Activated CD4-positive, alpha-beta T cell treated with anti-CD3 and anti-CD28 coated beads for 36 hours (primary cell): Measurements from ENCODE around the gene CLDN19. TPM values are rescaled to one million over a fixed set of nuclear protein-coding genes. Genes with fewer than 3 reads are reported as not detected.
"Not testable (repeated sequence)": the region's sequence is repeated elsewhere in the genome, so short reads cannot be mapped to it uniquely, and the experiment has no call there.

Experiments used
- ATAC-seq: fragments of 200-7000 bp; cut with Tn5 transposase; one replicate; pipeline ENCODE4 v1.10.0; 2021; ENCODE audit warnings: mild to moderate bottlenecking, moderate library complexity
- CTCF ChIA-PET: fragments of 350-600 bp; sonication (Branson Sonifier 250); formaldehyde crosslinking; loops from one replicate; lab custom pipeline; 2021; ENCODE audit warnings: antibody characterized with exemption; lab: Charles Lee
- POLR2A ChIA-PET: fragments of 350-600 bp; sonication (Branson Sonifier 250); formaldehyde crosslinking; loops from one replicate; lab custom pipeline; 2021; ENCODE audit warnings: antibody characterized with exemption, inconsistent platforms; lab: Charles Lee
- DNase-seq: peaks from one replicate; pipeline ENCODE4 v3.0.0-alpha.2; 2020
- H3K27ac Mint-ChIP-seq: one replicate; pipeline ENCODE4 v1.8.0; 2021; ENCODE audit warnings: mixed read lengths
- H3K27me3 Mint-ChIP-seq: one replicate; pipeline ENCODE4 v1.8.0; 2021; ENCODE audit warnings: mixed read lengths
- H3K36me3 Mint-ChIP-seq: one replicate; pipeline ENCODE4 v1.8.0; 2021; ENCODE audit warnings: low read depth, mixed read lengths
- H3K4me1 Mint-ChIP-seq: one replicate; pipeline ENCODE4 v1.8.0; 2021; ENCODE audit warnings: mixed read lengths
- H3K4me3 Mint-ChIP-seq: one replicate; pipeline ENCODE4 v1.8.0; 2021; ENCODE audit warnings: mild to moderate bottlenecking, moderate library complexity, mixed read lengths
- H3K9me3 Mint-ChIP-seq: one replicate; pipeline ENCODE4 v1.8.0; 2021; ENCODE audit warnings: low read depth, mixed read lengths
- intact Hi-C, 2 experiments: fragments of 100-400 bp; cut with DNase I in 1 of 2; cut with micrococcal nuclease in 1 of 2; formaldehyde crosslinking; loops; one replicate each; pipeline versions ENCODE4 v1.14.2 to v1.15.1; 2022 to 2024; cut with DNase I, micrococcal nuclease
- total RNA-seq, 2 experiments: library from RNA; stranded (reverse); gene quantifications; one replicate each; pipeline ENCODE4 v1.2.3, GENCODE V29; 2021

Gene CLDN19
- total RNA-seq, 2 experiments from 2014 or later = not detected

DNA sequence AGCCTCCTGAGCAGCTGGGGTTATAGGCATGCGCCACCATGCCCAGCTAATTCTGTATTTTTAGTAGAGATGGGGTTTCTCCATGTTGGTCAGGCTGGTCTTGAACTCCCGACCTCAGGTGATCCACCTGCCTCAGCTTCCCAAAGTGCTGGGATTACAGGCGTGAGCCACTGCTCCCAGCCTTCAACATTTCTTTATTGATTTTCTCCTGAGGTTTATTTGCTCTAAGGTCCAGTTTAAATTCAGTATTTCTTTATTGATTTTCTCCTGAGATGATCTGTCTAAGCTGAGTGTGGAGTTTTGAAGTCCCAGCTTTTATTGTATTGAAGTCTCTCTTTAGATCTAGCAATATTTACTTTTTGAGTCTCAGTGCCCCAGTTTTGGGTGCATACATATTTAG lies 27.2 kb downstream of the CLDN19 start:
- H3K4me1 Mint-ChIP-seq, DNase-seq, H3K4me3 Mint-ChIP-seq, H3K27ac Mint-ChIP-seq, POLR2A ChIA-PET, H3K27me3 Mint-ChIP-seq, CTCF ChIA-PET, ATAC-seq, intact Hi-C loops: not testable (repeated sequence)
- Mint-ChIP-seq H3K36me3 (peaks cover 77% of the 10 kb centered on the region), H3K9me3 (peaks cover 19% of the 10 kb centered on the region)

DNA sequence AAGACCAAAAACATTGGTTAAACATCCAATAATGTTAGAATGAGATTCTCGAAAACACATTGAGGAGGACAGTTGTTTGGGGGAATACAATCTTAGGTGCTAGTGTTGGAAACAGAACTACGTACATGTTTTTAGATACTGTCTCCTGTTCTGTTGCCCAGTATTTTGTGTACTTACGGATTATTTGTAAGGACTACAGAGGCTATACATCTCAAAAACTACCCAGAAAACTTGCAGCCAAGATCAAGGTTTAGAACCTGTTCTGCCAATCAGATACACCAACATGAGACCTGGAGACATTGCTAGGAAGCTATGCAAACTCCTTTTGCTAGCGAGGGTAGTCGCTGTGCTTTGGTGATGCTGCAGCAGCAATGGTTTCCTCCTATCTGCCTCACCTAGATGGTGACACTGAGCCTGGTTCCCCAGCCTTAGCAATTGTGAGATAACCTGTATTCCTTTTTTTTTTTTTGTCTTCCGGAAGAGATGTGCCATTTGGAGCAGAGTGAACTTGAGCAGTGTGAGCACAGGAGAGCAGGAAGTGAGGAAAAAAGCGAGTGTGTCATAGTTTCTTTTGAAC lies 36.1 kb downstream of the CLDN19 start:
- no peak overlapping the region for H3K4me3 Mint-ChIP-seq
- H3K9me3 Mint-ChIP-seq = no peaks in the 10 kb centered on the region
- ChIA-PET POLR2A (interaction anchor here (0.6 kb wide), 2 partner anchors 65 to 132 kb away, joined by 5 read pairs; no protein-coding TSS in a partner anchor), CTCF (no interaction called here)
- DNase-seq (no peak), ATAC-seq (no peak)
- intact Hi-C loops = no loop called here
- peak overlapping the region; percentile 7 for H3K27ac Mint-ChIP-seq
- peaks cover 83% of the 10 kb centered on the region for H3K36me3 Mint-ChIP-seq
- peaks cover 2% of the 10 kb centered on the region for H3K4me1 Mint-ChIP-seq
- no peaks in the 10 kb centered on the region for H3K27me3 Mint-ChIP-seq

GRCh38 chr1:42700006-42700405 lies 40.0 kb downstream of the CLDN19 start:
- Mint-ChIP-seq H3K27me3 (no peaks in the 10 kb centered on the region), H3K9me3 (no peaks in the 10 kb centered on the region), H3K4me3 (no peak overlapping the region), H3K36me3 (peaks cover 91% of the 10 kb centered on the region), H3K27ac (peak overlapping the region; percentile 73), H3K4me1 (peaks cover 11% of the 10 kb centered on the region)
- DNase-seq (no peak), ATAC-seq (no peak)
- intact Hi-C loops = no loop called here
- ChIA-PET CTCF (interaction anchor here (2.0 kb wide), 1 partner anchor 9 kb away, joined by 6 read pairs; no protein-coding TSS in a partner anchor), POLR2A (no interaction called here)

- no peaks in the 10 kb centered on the region for H3K9me3 Mint-ChIP-seq
- H3K27me3 Mint-ChIP-seq = no peaks in the 10 kb centered on the region
- ATAC-seq (no peak), DNase-seq (no peak)
- H3K4me3 Mint-ChIP-seq = no peak overlapping the region
- POLR2A ChIA-PET = interaction anchor here (0.9 kb wide), 1 partner anchor 15 kb away, joined by 3 read pairs; no protein-coding TSS in a partner anchor
- H3K27ac Mint-ChIP-seq = peak overlapping the region; percentile 73
- intact Hi-C loops = no loop called here
- CTCF ChIA-PET = interaction anchor here (0.9 kb wide), 1 partner anchor 35 kb away, joined by 3 read pairs; no protein-coding TSS in a partner anchor
- H3K4me1 Mint-ChIP-seq = peaks cover 24% of the 10 kb centered on the region
- peaks cover 92% of the 10 kb centered on the region for H3K36me3 Mint-ChIP-seq
Measured at GRCh38 chr1:42698081-42698813, 41.8 kb downstream of the CLDN19 start.

GRCh38 chr1:42692911-42693310 lies 47.1 kb downstream of the CLDN19 start:
- Mint-ChIP-seq H3K36me3 (peaks cover 66% of the 10 kb centered on the region), H3K27me3 (no peaks in the 10 kb centered on the region), H3K27ac (peak overlapping the region; percentile 65), H3K4me3 (no peak overlapping the region), H3K4me1 (peaks cover 68% of the 10 kb centered on the region), H3K9me3 (no peaks in the 10 kb centered on the region)
- DNase-seq (no peak), ATAC-seq (no peak)
- intact Hi-C loops = no loop called here
- POLR2A ChIA-PET = interaction anchor here (1.0 kb wide), 1 partner anchor 11 kb away, joined by 4 read pairs; the partner anchor contains the start of gene YBX1
- CTCF ChIA-PET = interaction anchor here (0.6 to 1.3 kb wide), 5 partner anchors 9 to 509 kb away, joined by 3 to 7 read pairs (median 4); partner anchors contain the start of gene PPIH

GRCh38 chr1:42692461-42692860 lies 47.6 kb downstream of the CLDN19 start:
- intact Hi-C loops = no loop called here
- Mint-ChIP-seq H3K36me3 (peaks cover 66% of the 10 kb centered on the region), H3K4me1 (peaks cover 73% of the 10 kb centered on the region), H3K27me3 (no peaks in the 10 kb centered on the region), H3K9me3 (no peaks in the 10 kb centered on the region), H3K4me3 (no peak overlapping the region), H3K27ac (peak overlapping the region; percentile 65)
- ATAC-seq (no peak), DNase-seq (no peak)
- CTCF ChIA-PET = interaction anchor here (0.6 to 1.3 kb wide), 4 partner anchors 9 to 508 kb away, joined by 3 to 7 read pairs (median 4); partner anchors contain the start of gene PPIH
- POLR2A ChIA-PET = interaction anchor here (0.7 to 1.0 kb wide), 2 partner anchors 10 to 13 kb away, joined by 3 to 4 read pairs; partner anchors contain the start of gene YBX1

DNA sequence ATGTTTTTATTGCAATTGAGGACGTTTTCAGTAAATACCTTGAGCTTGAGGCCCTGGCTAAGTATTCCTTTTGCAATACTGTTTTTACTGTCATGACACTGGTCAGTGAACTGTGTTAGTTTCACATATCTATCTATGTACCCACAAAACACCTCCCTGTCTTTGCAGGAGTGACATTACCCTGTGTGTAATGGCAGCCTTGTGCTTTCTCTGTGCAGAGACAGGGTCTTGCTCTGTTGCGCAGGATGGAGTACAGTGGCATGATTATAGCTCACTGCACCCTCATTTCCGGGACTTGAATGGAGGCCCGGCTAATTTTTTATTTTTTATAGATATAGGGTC lies 48.9 kb downstream of the CLDN19 start:
- intact Hi-C loops = no loop called here
- no peak for DNase-seq
- Mint-ChIP-seq H3K4me1 (peaks cover 84% of the 10 kb centered on the region), H3K27ac (peak overlapping the region; percentile 7), H3K27me3 (no peaks in the 10 kb centered on the region), H3K36me3 (peaks cover 64% of the 10 kb centered on the region), H3K4me3 (no peak overlapping the region), H3K9me3 (no peaks in the 10 kb centered on the region)
- no peak for ATAC-seq
- ChIA-PET CTCF (interaction anchor here (0.8 to 1.4 kb wide), 8 partner anchors 9 to 382 kb away, joined by 3 to 6 read pairs (median 3); partner anchors contain the start of gene YBX1), POLR2A (interaction anchor here (1.1 kb wide), 1 partner anchor 9 kb away, joined by 3 read pairs; the partner anchor contains the start of gene YBX1)

DNA sequence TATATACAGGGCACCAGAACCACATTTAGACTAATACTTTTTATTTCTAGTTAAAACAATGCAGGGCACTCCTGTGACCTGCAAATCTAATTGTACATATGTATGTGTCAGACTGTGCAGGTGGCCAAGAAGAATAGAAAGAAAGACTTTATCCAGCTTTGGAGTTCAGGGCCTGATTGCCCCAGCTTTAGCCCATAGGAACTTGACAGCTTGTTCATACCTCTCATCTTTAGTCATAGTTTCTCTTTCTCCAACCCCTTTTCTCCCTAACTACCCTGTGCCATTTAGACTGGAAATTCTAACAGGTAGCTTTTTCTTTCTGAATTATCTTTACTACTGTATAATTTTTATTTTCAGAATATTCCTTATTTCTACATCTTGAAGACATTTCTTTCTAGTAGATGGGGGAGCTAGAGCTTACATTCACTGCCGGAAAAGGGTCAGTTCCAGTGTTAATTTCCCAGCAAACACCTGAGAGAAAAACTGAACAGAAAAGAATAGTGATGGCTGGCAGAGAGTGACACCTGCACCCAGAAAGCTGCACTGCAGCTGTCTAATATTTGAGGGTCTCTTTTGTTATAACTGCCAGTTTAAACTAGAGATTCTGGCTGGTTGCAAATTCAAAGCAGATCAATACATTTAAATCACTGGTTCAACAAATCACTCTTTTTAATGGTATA lies 49.4 kb downstream of the CLDN19 start:
- intact Hi-C loops = no loop called here
- Mint-ChIP-seq H3K27ac (peak overlapping the region; percentile 7), H3K4me1 (peaks cover 88% of the 10 kb centered on the region), H3K36me3 (peaks cover 62% of the 10 kb centered on the region), H3K27me3 (no peaks in the 10 kb centered on the region), H3K9me3 (no peaks in the 10 kb centered on the region), H3K4me3 (no peak overlapping the region)
- no peak for DNase-seq
- POLR2A ChIA-PET = interaction anchor here (1.1 kb wide), 1 partner anchor 9 kb away, joined by 3 read pairs; the partner anchor contains the start of gene YBX1
- CTCF ChIA-PET = interaction anchor here (0.7 to 1.4 kb wide), 10 partner anchors 9 to 383 kb away, joined by 3 to 6 read pairs (median 3); partner anchors contain the start of gene YBX1
- ATAC-seq = peak; percentile 75

GRCh38 chr1:42689912-42690311 lies 50.1 kb downstream of the CLDN19 start:
- no peaks in the 10 kb centered on the region for H3K27me3 Mint-ChIP-seq
- H3K4me3 Mint-ChIP-seq = peak overlapping the region; percentile 8
- no peak for ATAC-seq
- CTCF ChIA-PET = interaction anchor here (1.0 to 1.4 kb wide), 4 partner anchors 8 to 11 kb away, joined by 3 to 6 read pairs (median 4); partner anchors contain the start of gene YBX1
- peak overlapping the region; percentile 38 for H3K27ac Mint-ChIP-seq
- H3K4me1 Mint-ChIP-seq = peaks cover 88% of the 10 kb centered on the region
- no peaks in the 10 kb centered on the region for H3K9me3 Mint-ChIP-seq
- POLR2A ChIA-PET = interaction anchor here (0.7 kb wide), 1 partner anchor 11 kb away, joined by 5 read pairs; no protein-coding TSS in a partner anchor
- peaks cover 61% of the 10 kb centered on the region for H3K36me3 Mint-ChIP-seq
- DNase-seq = no peak
- intact Hi-C loops = loop anchor here (10.0 kb wide), 2 partner anchors 355 to 1025 kb away; partner anchors contain the start of gene FOXJ3 (in 1 of the 2)

DNA sequence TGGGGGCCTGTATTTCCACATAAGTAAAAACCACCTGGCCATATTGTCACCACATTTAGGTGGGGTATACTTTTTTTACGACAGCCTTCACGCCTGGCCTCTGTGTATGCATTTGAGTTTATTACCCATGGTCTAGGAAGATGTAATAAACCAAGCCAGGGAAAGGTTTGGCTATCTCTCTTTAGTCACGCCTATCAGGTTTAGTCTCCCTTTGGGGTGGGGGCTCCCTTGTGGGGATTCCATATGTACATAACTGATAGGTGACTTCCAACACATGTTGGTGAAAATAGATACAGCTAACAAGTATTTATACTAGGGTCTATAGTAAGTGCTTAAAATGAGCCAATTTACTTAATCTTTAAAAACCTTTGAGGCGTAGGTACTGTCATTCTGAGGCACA lies 53.6 kb downstream of the CLDN19 start:
- H3K4me1 Mint-ChIP-seq = peaks cover 69% of the 10 kb centered on the region
- intact Hi-C loops = loop anchor here (10.0 kb wide), 2 partner anchors 352 to 1022 kb away; partner anchors contain the start of gene FOXJ3 (in 1 of the 2)
- peak overlapping the region; percentile 44 for H3K4me3 Mint-ChIP-seq
- H3K27ac Mint-ChIP-seq = peak overlapping the region; percentile 43
- POLR2A ChIA-PET = interaction anchor here (0.6 to 0.7 kb wide), 2 partner anchors 43 to 80 kb away, joined by 4 to 5 read pairs; partner anchors contain the start of genes C1orf50 and P3H1
- no peak for DNase-seq
- peaks cover 51% of the 10 kb centered on the region for H3K36me3 Mint-ChIP-seq
- H3K27me3 Mint-ChIP-seq = no peaks in the 10 kb centered on the region
- no peak for ATAC-seq
- no peaks in the 10 kb centered on the region for H3K9me3 Mint-ChIP-seq
- CTCF ChIA-PET = interaction anchor here (1.1 kb wide), 1 partner anchor 14 kb away, joined by 3 read pairs; no protein-coding TSS in a partner anchor
